Activated gamma-delta T cell treated with Interleukin-2 at 50 U/mL for 16 hours (primary cell): ENCODE data around the gene PLCD4.

Experiments
- DNase-seq: peaks from one replicate; pipeline ENCODE4 v3.0.0-alpha.2; 2020

Gene PLCD4

DNA sequence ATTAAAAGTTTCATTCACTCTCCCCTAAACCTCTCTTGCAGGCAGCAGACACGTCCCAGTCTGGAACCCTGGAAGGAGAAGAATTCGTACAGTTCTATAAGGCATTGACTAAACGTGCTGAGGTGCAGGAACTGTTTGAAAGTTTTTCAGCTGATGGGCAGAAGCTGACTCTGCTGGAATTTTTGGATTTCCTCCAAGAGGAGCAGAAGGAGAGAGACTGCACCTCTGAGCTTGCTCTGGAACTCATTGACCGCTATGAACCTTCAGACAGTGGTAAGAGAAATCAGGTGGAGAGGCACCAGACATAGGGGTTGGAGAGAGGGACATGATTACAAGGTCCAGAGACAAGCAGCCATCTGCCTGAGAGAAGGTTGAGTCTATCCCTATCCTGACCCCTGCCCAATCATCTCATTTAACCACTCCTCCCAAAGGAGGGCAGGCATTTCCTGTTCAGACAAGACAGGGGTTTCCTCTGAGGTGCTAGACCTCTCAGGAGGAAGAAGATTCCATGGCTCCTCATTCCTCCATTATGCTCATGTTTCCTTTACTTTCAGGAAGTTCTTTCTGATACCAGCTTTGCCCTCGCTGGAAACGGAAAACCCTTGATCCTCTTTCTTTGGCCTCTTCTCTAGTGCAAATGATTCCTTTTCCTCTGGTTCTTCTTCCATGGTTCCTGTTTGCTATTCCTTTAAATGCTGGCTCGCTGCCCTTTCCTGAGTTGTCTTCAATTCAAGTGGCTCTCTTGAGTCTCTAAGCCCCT is 15.1 kb downstream of the PLCD4 start:
- no peak for DNase-seq

DNA sequence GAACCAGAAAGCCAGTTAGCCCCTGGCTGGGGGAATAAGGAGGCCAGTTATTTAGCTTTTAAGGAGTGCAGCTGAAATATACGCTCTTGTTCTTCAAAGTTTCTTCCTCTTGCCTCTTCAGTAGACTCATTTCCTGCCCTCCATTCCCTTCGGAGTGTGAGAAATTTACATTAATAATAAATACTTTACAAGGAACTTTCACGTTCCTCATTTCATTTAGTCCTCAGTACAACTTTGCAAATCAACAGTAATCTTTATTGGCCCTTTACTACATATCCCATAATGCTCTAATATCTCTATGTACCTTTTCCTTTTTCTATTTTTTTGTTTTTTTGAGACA is 15.6 kb downstream of the PLCD4 start:
- DNase-seq: no peak

DNA sequence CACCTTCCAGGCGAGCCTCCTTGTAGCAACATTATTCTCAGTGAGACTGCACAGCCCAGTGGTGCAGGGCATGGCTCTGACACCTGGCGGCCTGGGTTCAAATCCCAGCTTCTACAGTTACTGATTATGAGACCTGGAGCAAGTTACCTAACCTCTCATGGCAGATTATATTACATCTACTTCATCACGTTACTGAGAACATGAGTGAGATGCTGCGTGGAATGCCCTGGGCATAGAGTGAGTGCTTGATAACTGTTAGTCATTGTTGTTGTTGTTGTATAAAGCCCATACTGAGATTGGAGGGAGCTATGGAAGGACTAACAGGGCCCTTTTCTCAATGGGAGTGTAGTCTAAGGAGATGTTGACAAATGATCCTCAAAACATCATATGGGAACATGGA is 18.7 kb downstream of the PLCD4 start:
- DNase-seq: no peak

DNA sequence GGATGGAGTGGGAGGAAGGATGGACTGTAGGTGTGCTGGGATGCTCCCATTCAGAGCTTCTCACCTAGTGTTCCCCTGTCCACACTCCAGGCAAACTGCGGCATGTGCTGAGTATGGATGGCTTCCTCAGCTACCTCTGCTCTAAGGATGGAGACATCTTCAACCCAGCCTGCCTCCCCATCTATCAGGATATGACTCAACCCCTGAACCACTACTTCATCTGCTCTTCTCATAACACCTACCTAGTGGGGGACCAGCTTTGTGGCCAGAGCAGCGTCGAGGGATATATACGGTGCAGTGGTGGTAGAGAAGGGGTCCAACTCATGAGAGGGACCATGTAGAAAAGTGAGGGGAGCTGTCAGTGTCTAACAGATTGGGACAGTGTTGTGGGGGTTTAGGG is 20.2 kb downstream of the PLCD4 start:
- no peak for DNase-seq

DNA sequence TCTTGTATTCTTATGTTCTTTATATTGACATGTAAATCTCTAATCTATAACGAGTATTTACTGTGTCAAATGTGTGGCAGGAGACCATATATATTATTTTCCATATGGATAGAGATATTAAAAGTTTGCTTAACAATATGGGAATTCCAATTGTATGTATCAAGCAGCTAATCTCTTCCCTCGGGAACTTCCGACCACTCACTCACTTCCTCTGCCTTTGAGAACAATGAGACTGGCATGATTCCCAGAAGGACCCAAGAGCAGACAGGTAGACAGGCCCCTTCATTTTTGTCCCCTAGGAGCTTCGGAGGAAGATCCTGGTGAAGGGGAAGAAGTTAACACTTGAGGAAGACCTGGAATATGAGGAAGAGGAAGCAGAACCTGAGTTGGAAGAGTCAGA is 24.1 kb downstream of the PLCD4 start:
- DNase-seq: no peak

DNA sequence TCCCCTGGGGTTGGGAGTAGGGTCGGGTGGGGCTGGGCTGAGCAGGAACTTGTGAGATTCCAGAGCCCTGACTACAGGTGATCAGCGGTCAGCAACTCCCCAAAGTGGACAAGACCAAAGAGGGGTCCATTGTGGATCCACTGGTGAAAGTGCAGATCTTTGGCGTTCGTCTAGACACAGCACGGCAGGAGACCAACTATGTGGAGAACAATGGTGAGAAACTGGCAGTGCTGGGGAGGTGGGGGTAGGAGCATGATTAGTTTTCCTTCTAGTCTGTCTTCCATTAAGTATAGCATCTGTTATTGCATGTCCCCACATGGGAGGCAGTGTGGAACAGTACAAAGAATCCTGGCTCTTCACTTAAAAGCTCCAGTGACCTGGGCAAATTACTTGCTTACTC is 28.0 kb downstream of the PLCD4 start:
- DNase-seq: no peak

DNA sequence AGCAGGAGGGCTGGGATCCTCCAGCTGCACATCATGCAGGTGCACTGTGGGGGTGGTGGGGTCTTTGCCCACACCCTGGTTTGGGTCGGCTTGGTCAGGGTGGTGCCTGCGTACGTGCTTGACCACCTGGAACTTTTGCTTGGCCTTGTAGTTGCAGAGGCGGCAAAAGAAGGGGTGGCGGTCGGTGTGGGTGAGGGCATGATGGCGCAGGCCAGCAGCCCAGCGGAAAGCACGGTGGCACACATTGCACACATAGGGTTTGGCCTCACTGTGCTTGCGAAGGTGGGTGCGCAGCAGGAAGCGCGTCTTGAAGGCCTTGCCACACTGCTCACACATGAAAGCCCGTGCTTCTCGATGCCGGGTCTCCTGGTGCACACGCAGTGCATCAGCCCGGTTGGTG is 30.7 kb downstream of the PLCD4 start:
- no peak for DNase-seq

DNA sequence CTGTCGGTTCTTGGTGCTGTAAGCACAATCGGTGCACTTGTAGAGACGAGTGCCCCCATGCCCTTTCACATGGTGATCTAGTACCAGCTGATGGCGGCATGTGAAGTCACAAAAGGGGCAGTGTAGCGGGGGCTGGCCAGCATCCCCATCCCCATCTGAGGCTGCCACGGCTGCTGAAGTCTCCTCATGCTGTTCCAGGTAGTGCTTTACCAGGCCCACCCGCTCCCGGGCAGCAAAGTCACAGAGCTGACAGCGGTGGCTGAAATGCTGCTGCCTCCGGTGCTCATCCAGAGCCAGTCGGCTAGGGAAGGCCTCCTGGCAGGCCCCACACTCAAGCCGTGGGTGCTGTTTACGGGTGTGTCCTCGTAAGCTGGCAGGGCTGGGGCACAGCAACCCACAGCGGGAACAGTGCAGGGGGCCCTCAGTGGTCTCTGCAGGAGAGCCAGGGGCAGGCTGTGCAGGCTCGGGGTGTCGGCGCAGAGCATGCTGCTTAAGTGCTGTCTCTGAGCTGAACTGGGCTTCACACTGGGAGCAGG is 34.5 kb downstream of the PLCD4 start:
- DNase-seq: no peak

DNA sequence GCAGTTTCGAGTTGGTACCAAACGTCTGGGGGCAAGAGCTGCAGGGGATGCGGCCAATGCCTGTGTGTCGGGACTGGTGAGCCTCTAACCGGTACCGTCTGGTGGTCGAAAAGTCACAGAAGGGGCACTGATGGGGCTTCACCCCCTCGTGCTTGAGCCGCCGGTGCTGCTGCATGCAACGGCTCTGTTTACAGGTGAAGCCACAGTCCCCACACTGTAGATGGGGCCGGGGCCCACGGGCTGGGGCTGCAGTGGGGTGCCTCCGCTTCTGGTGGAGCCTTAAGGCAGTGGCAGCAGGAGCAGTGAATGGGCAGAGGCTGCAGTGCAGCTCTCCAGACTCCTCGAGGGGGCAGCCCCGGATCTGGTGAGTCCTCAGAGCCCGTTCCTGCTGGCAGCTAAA is 35.1 kb downstream of the PLCD4 start:
- no peak for DNase-seq

DNA sequence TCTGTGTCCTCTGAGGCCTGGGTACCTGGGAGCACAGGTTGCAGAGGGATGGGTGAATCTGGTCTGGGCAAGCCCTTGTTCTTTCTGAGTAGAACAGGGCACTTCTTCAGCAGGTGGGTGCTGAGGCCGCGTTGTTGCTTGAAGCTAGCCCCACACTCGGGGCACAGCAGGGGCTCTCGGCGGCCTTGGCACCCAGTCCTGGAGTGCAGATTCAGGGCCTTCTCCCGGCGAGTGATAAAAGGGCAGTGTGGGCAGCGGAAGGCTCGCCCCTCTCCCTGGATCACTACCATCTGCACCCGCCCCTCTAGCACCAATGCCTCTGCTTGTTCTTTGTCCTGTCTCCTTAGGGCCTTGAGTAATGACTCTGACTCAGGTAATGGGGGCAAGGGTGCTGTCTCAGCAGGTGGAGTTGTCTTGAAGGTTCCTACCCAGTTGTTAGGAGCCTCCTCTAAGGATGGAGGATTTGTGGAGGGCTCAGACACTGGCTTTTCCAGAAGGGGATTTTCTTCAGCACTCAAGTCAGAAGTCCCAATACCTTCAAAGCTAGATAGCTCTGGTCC is 36.1 kb downstream of the PLCD4 start:
- DNase-seq: no peak

DNA sequence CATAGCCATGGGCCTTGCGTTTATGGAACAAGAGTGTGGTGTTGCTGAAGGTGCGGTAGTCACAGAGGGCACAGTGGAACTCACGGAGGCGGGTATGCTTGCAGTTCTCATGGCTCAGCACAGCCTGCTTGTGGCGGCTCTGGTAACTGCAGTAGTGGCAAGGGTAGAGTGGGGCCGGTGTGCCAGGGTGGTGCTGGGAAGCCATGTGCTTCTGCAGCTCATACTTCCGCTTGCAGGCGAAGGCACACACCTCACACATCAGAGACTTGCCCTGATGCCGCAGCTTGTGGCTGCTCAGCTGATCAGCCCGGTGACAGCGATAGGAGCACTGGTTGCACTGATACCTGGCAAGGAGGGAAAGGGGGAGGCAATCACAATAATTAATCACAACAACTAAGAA is 37.0 kb downstream of the PLCD4 start:
- DNase-seq: no peak

DNA sequence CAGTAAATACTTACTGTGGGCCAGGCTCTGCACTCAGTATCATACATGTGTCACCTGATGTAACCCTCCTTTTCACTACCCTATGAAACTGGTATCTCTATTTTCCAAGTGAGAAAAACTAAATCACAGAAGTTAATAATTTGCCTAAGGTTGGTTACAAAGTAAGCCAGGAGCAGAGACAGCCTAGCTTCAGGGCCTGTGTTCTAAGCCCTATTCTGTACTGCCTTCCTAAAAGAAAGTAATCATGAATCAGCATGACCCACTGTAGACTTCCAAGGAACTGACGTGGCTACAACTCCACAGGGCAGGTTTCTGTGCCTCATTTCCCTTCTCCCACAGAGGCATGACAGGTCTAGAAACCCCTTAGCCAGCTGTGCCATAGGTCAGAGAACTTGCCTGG is 37.4 kb downstream of the PLCD4 start:
- DNase-seq: no peak

DNA sequence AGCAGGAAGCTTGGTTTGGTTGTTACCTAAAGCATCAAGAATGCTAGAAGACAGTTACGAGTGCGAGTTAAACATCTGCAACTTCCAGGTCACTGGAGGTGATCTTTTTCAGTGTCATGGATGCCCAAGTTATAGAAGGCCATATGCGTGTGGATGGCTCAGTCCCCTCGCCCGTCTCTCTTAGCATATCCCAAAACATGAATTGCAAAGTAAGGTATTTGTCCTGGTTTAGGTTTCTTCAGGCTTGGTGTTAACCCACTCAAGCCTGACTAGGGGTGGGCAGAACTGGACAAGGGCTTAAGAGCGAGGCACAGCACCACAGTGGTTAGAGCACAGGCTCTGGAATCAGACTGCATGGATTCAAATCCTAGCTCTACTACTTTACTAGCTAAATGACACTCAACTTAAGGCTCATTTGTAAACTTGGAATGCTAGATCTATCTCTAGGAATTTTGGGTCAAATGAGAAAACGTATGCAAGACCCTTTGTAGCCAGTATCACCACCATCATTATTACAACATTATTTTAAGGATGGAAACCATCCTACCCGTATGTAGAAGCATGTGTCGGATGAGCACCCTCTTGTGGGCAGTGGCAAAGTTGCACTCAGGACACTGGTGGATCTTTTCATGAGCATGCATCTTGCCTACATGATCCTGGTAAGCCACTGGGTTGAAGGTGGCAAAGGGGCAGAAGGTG is 40.5 kb downstream of the PLCD4 start:
- DNase-seq: peak; percentile 37

DNA sequence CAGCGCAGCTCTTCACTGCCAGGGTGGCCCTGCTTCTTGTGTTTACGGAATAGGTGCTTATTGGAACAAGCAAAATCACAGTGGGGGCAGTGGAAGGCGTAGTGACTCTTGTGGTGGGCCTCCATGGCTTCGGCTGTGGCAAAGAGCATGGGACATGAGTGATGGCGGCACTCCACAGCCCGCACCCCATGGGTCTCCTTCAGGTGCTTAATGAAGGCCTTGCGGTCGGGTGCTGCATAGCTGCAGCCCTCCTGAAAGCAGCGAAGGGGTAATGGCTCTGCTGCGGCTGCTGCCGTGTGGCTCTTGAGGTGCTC is 41.0 kb downstream of the PLCD4 start:
- no peak for DNase-seq

DNA sequence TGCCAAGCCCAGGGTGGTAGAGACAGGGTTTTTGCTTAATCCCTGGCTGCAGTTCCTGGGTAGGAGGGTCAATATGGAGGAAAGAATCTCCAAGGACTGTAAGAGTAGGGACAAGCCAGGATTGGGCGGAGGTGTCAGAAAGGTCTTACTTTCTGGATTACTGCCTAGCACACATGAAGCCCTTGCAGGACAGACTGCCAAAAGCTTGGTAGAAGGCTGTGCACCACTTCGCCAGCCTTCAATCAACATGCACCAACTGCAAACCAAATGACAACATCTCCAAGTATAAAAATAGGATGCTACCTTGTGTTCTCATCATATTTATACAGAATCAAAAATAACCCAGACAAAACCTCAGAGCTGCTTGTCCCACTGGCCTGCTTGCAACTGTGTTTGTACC is 48.1 kb downstream of the PLCD4 start:
- DNase-seq: no peak

DNA sequence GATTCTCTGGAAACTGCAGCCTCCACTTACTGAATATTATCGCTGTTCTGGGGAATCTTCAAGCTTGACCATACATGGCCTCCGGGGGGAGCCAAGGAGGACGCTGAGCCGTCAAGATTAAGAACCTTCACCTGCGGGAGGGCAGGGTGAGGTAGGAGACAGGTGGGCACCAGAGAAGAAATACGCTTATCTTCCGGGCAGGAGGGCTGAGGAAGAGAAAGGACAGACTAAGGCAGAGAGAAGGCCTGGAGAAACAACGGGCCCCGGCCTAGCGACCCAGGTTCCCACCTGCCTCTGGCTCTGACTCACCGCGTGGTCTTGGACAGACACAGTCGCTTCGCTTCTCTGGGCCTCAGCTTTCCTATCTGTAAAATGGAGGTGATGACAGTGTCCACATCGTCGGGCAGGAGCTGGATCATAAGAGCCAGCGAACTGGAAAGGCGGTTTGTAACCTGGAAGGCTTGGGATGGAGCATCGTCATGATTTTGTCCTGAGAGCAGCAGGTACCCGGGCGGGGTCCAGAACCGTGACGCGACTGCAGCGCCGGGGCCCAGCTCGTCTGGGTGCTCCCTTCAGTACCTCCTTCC is 51.1 kb downstream of the PLCD4 start:
- DNase-seq: peak; percentile 36

DNA sequence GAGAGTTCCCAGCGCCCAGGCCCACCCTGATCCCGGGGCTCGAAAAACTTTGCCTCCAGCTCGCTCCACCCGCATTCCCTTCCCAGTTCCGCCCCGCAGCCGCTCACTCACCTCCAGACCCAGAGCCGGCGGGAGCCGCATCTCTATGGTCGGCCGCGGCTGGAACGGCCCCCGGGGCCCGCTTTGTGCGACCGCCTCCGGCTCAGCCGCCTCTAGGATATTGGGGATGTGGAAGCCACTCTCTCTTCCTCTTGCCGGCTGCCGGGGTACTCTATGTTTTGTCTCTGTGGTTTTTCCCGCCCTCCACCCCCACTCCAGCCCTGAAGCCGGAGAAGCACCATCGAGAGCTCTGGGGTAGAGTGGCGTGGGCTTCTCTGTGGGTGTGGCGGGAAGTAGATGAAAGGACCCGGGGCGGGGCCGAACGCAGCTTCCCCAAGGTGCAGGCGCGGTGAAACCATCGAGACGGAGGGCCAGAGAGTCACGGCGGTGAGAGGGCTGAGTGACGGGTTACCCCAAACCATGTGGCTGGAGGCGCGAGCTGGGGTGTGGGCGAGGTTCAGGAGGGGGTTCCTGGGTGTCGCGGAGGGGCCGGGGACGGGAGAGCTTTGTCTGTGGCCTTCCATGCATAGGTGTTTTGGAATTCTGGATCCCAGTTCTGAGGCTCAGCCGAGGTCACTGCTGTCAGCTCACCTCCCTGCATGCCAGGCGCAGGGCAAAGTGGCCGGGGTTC is 51.7 kb downstream of the PLCD4 start, which contains the start of the genes BCS1L and ZNF142:
TSS of gene BCS1L (plus strand) at position 426 of the 730 bp plus-strand sequence. CDS start 1,305 bp downstream, outside the sequence.
TSS of gene ZNF142 (minus strand) at position 366 of the 730 bp plus-strand sequence. CDS start 3,194 bp downstream, outside the sequence.
- peak; percentile 92 for DNase-seq

DNA sequence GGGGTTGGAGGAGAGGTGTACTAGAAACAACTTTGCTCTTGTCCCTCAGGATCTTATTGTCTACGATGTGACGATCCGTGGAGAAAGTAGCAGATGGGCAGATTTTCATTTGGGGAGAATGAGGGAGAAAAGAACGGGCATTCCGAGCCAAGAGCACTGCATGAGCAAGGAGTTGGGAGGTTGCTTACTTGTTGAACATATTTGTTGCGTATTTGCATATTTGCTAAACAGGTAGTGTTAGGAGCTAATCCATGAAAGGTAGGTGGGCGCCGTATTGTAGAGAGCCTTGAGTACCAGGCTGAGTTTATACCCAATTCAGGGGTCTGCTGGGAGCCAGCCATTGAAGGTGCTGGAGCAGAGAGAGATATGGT is 52.3 kb downstream of the PLCD4 start:
- no peak for DNase-seq

DNA sequence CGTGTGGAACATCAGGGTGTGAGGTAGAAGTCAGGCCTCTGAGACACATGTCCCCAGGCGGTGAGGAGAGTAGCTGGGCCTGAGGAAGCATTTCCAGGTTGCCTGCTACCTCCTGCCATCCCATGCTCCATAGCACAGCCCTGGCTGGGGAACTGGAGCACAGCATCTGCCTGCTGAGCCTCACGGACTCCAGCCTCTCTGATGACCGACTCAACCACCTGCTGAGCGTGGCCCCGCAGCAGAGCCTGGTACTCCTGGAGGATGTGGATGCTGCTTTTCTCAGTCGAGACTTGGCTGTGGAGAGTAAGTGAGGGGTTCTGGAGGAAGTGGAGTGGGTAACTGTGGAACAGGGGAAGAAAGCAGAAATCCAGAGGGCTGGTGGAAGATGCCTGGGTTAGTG is 54.7 kb downstream of the PLCD4 start:
- DNase-seq: no peak

DNA sequence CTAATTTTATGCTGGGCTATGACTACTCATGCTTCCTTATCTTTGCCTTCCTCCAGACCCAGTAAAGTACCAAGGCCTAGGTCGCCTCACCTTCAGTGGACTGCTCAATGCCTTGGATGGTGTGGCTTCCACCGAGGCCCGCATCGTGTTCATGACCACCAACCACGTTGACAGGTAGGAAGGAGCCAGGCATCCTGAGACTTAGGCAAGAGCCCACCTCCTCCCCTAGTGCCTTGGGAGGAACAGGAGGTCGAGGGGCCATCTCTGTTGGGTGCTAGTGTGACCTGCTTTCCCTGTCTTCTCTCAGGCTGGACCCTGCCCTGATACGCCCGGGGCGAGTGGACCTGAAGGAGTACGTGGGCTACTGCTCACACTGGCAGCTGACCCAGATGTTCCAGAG is 55.1 kb downstream of the PLCD4 start:
- no peak for DNase-seq

DNA sequence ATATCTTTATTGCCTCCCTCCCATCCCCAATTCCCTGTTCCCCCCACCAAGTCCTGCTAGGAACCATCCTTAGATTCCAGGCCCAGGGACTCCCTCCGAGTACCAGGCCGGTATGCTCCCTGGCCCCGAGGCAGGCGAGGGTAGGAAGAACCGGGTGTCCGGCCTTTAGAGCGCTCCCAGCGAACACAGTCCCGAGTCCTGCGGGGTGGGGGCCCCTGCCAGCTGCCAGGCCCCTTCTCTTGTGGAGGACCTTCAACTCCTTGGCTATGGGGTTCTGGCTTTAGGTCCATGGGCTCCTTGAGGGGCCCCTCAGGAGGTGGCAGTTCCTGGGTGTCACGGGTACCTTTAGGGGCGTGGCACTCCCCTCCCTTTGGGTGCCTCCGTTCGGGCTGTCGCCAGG is 56.2 kb downstream of the PLCD4 start:
- no peak for DNase-seq

DNA sequence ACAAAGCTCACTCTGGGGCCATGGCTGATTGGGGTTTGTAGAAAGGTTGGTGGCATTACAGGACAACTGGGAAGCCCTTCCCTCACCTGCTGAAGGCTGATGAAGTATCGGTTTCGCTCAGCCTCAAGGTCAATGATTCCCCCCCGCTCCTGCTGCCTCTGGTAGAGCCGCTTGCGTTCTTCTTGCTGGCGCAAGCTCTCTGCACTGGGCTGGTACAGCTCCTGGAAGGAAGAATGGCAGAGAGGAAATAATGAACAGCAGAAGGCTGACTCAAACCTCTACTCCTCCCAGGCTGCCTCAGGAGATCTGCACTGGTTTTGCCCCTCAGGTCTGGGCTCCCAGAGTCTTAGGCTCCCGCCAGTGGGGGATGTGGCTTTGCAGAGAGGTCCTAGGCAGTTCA is 57.0 kb downstream of the PLCD4 start:
- DNase-seq: no peak

DNA sequence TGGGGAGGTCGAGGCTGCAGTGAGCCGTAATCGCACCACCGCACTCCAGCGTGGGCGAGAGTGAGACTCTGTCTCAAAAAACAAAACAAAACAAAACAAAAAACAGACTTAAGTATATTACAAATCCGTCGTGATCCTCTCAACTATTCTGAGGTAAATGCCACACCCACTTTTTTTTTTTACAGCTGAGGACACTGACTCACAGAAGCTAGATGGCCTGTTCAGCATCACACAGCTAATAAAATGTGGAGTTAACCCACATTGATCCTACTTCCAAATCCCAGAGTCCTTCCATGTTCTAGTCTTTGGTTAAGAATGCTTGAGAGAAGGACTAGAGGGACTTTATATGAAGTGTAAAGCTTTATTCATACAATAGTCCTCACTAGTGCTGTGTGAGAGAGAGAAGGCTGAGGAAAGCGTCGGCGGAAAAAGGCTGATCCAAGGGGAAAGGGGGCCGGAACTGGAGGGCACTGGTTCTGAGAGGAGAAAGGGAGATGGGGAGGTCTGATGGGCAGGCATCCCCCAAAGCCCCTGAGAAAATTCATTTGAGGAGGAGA is 63.5 kb downstream of the PLCD4 start:
- no peak for DNase-seq
